GM13976 (cell line): ENCODE results near the gene ATP10A.

Experiments used
- DNase-seq: peaks from one replicate; pipeline ENCODE4 v3.0.0; 2012; ENCODE audit warnings: low spot score
- in situ Hi-C: fragments of 300-500 bp; cut with MboI; formaldehyde crosslinking; loops from one replicate; pipeline ENCODE4 v1.12.0; 2022; ENCODE audit warnings: low sequenced_read_pairs, mixed read lengths, inconsistent platforms; ENCODE audit not compliant: unreplicated experiment
- TF ChIP-seq, protein P1 (sequence below): IDR thresholded peaks from 2 replicates; pipeline ENCODE4 v1.5.1; 2012; ENCODE audit warnings: borderline replicate concordance, mild to moderate bottlenecking; ENCODE audit not compliant: insufficient read depth; ENCODE audit errors: extremely low read depth, missing control alignments, control extremely low read depth

The ATP10A gene

DNA sequence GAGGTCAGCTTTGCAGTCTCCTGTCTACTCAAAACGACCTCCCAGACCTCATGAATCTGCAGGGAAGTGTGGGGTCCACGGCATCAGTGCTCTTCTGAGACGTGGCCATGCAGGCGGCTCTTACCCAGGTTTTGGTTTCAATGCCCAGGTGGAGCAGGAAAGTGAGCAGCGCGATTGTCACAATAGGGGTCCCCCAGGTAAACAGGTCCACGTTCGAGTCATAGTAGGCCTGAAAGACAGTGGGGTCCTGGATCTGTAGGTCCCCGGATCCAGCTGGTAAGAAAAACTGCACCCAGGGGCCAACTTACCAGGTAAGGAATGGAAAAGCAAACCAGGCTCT lies 182.5 kb downstream of the ATP10A start:
- in situ Hi-C loops: no loop called here
- no peak for DNase-seq
- TF ChIP-seq, protein P1, sequence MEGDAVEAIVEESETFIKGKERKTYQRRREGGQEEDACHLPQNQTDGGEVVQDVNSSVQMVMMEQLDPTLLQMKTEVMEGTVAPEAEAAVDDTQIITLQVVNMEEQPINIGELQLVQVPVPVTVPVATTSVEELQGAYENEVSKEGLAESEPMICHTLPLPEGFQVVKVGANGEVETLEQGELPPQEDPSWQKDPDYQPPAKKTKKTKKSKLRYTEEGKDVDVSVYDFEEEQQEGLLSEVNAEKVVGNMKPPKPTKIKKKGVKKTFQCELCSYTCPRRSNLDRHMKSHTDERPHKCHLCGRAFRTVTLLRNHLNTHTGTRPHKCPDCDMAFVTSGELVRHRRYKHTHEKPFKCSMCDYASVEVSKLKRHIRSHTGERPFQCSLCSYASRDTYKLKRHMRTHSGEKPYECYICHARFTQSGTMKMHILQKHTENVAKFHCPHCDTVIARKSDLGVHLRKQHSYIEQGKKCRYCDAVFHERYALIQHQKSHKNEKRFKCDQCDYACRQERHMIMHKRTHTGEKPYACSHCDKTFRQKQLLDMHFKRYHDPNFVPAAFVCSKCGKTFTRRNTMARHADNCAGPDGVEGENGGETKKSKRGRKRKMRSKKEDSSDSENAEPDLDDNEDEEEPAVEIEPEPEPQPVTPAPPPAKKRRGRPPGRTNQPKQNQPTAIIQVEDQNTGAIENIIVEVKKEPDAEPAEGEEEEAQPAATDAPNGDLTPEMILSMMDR: no peak

DNA sequence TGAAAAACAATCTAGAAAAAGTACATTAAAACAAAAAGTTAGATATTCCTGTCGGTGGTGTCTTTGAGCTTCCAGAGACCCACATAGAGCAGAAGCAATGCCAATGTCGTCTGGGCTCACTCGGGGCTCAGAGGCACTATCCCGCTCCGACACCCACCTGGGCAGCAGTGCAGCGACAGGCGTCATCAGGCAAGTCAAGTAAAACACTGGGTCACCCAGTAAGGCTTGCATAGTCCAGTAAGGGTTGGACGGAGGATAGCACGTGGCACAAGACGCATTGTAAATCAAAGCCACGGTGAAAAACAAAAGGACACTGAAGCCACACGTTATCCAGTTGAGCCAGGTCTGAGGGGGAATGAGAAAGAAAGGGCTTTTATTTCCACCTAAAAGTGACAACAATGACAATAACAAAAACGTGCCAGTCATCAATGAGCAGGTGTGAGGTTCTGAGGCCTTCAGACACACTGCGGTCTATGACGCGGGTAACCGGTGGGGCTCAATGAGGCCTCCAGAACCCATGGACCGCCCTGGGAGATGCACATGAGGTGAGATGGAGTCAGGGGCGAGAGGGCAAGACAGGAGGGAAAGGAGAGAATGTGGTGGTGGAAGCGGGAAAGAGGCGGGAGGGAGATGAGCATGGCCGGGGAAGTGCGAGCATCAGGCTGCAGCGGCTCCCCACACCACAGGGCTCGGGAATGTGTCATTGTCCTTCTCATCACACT lies 183.0 kb downstream of the ATP10A start:
- TF ChIP-seq, protein P1: no peak
- in situ Hi-C loops: no loop called here
- no peak for DNase-seq

DNA sequence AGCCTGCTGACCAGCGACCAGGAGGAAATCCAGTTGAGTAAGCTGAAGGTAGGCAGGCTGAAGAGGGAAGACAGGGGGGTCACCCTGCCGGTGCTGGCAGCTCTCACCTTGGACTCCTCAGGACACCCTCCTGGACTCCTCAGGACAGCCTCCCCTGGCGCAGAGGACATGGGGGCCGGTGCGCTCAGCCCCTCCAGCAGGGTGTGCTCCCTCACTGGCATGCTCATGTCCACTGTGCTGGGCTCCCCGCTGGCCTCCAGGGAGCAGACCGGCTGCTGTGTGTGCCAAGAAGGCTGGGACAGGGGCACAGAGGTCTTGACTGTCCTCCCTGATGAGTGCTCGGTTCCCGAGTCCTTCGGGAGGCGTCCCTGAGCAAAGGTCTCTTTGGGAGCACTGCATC lies 183.6 kb downstream of the ATP10A start:
- TF ChIP-seq, protein P1: no peak
- in situ Hi-C loops: no loop called here
- DNase-seq: no peak

DNA sequence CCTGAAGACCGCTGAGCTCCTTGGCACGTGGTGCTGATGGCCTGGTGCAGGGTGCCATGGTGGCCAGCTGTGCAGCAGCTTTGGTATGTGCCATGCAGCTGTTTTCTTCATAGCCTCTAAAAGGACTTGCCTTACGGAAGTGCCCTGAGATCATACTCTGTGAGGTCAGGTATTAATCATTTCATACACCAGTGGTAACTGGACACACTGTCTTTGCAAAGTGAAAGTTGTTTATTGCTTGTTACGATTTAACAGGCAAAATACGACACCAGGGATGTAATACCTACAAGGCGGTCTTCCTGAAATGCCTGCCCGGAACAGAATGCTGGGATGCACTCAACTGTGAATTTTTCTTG lies 184.6 kb downstream of the ATP10A start:
- no peak for DNase-seq
- in situ Hi-C loops: no loop called here
- TF ChIP-seq, protein P1: no peak

DNA sequence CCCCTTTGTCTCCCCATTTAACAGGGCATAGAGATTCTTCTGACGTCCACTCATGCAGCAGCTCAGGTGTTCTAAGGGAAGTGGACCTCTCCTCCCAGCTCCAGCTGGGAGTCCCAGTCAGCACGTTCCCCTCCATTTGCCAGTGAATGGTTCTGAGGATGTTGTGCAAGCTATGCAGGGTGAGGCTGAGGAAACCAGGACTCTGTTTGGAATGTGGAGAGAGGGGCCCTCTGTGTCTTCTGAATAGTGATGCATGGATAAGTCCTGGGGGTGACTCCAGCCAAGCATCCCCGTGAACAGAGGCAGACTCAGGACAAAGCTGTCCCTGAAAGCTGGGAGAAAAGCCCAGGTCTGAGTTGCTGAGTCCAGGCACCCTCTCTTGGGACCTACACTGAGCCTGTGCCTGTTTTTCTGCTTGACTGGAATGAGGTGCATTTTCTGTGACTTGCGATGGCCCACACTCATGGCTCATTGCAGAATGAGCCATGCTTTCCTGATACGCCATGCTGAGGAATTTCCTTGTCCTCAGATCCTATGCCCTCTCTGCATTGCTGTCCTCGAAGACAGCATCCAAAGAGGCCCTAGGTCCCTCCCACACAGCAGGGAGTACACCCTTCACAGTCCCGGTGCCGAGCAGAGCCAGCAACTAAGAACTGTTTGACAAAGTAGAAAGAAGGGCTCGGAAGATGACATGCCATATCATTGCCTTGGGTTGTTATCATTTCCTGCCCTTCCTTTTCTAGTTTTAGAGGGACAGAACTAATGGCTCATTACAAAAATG lies 185.2 kb downstream of the ATP10A start:
- in situ Hi-C loops: no loop called here
- TF ChIP-seq, protein P1: no peak
- DNase-seq: no peak

DNA sequence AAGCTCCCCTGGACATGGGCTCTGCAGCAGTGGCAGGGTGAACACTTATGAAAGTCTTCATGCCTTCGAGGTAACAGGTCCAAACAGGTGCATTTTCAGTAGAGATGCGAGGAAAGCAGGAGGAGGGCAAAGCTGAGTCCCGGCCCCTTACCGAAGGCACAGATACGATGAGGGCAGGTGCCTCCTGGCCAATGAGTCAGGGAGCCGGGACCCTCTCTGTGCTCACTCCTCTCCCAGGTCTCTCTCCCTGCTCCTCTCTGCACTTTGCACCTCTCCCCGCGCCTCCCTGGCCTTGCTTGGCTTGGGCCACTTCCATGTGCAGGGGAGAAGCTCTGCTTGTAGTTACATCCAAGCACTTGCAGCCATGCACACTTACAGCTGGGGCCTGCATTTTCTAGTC lies 187.1 kb downstream of the ATP10A start:
- DNase-seq: no peak
- TF ChIP-seq, protein P1: no peak
- in situ Hi-C loops: no loop called here
